Effector memory CD8-positive, alpha-beta T cell (primary cell): ENCODE data around the gene ERFL.

Source experiments
- ATAC-seq: fragments of 150-1000 bp; cut with Tn5 transposase; replicated peaks from 2 replicates; pipeline ENCODE4 v1.10.0; 2021; ENCODE audit warnings: mild to moderate bottlenecking, moderate library complexity
- DNase-seq, 3 experiments: peaks; one replicate each; pipeline ENCODE4 v3.0.0; 2021
- H3K27ac Mint-ChIP-seq, 2 donors: one replicate each; pipeline ENCODE4 v1.8.0; 2022; ENCODE audit warnings: mild to moderate bottlenecking in 2 of 2, mixed read lengths in 2 of 2, moderate library complexity in 2 of 2
- H3K27me3 Mint-ChIP-seq, 2 donors: one replicate each; pipeline ENCODE4 v1.8.0; 2022; ENCODE audit warnings: mixed read lengths in 2 of 2
- H3K36me3 Mint-ChIP-seq: one replicate; pipeline ENCODE4 v1.8.0; 2022; ENCODE audit warnings: mild to moderate bottlenecking, moderate library complexity, mixed read lengths; ENCODE audit not compliant: insufficient read depth
- H3K4me1 Mint-ChIP-seq, 2 donors: one replicate each; pipeline ENCODE4 v1.8.0; 2022; ENCODE audit warnings: low read depth in 2 of 2, mixed read lengths in 2 of 2
- H3K4me3 Mint-ChIP-seq, 2 donors: one replicate each; pipeline ENCODE4 v1.8.0; 2022; ENCODE audit warnings: mild to moderate bottlenecking in 2 of 2, mixed read lengths in 2 of 2, moderate library complexity in 2 of 2
- H3K9me3 Mint-ChIP-seq, 2 donors: one replicate each; pipeline ENCODE4 v1.8.0; 2022; ENCODE audit warnings: mixed read lengths in 2 of 2

ERFL gene

GRCh38 chr19:41928754-41929535 is 696 bp upstream of the ERFL start:
- H3K4me3 Mint-ChIP-seq, result no peak overlapping the region
- H3K9me3 Mint-ChIP-seq, result no peaks in the 10 kb centered on the region
- ATAC-seq (peak; percentile 73), DNase-seq (no peak)
- peaks cover 0 to 15% of the 10 kb centered on the region in 2 donors for H3K27me3 Mint-ChIP-seq
- peak overlapping the region; percentile 72 to 78 for H3K27ac Mint-ChIP-seq
- H3K36me3 Mint-ChIP-seq, result peaks cover 10% of the 10 kb centered on the region
- H3K4me1 Mint-ChIP-seq, result peaks cover 23 to 30% of the 10 kb centered on the region in 2 donors

GRCh38 chr19:41927497-41928192 is 604 bp downstream of the ERFL start:
- peaks cover 6 to 26% of the 10 kb centered on the region in 2 donors for H3K27me3 Mint-ChIP-seq

DNA sequence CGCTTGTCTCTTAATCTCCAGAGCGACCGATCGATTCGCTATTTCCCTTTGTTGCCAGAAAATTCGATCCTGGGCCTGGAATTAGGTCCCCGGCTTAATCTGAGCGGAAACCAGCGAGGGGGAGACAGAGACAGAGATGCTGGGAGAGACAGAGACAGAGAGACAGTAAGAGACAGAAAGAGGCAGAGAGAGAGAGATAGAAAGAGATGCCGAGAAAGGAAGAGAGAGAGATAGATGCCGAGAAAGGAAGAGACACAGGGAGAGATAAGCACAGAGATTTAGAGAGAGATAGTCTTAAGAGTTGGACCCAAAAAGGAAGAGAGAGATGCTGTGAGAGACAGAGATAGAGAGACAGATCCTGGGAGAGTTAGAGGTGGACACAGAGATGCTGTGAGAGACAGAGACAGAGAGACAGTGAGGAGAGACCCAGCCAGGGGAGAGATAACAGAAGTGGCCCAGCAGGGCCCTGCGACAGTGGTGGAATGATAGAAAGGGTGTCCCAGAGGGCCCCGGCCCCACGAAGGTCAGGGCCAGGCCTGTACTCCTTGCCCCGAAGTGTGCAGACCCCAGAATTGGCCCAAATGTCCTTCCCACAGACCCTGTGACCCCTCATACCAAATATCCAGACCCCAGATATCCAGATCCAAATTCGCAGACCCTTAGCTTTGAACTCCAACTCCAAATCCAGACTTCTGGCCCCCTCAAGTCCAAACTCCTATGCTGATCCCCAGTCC is 1.3 kb downstream of the ERFL start:
- Mint-ChIP-seq H3K4me1 (peaks cover 19 to 26% of the 10 kb centered on the region in 2 donors), H3K9me3 (no peaks in the 10 kb centered on the region), H3K4me3 (no peak overlapping the region), H3K27me3 (peaks cover 12 to 33% of the 10 kb centered on the region in 2 donors), H3K36me3 (peaks cover 14% of the 10 kb centered on the region), H3K27ac (no peak overlapping the region)
- ATAC-seq, result no peak
- no peak for DNase-seq

More at GRCh38 chr19:41927497-41928192, 604 bp downstream of the ERFL start:
- Mint-ChIP-seq H3K9me3 (no peaks in the 10 kb centered on the region), H3K4me3 (no peak overlapping the region), H3K36me3 (peaks cover 14% of the 10 kb centered on the region), H3K27ac (no peak overlapping the region), H3K4me1 (peaks cover 21 to 22% of the 10 kb centered on the region in 2 donors)
- ATAC-seq (peak; percentile 40), DNase-seq (no peak)

DNA sequence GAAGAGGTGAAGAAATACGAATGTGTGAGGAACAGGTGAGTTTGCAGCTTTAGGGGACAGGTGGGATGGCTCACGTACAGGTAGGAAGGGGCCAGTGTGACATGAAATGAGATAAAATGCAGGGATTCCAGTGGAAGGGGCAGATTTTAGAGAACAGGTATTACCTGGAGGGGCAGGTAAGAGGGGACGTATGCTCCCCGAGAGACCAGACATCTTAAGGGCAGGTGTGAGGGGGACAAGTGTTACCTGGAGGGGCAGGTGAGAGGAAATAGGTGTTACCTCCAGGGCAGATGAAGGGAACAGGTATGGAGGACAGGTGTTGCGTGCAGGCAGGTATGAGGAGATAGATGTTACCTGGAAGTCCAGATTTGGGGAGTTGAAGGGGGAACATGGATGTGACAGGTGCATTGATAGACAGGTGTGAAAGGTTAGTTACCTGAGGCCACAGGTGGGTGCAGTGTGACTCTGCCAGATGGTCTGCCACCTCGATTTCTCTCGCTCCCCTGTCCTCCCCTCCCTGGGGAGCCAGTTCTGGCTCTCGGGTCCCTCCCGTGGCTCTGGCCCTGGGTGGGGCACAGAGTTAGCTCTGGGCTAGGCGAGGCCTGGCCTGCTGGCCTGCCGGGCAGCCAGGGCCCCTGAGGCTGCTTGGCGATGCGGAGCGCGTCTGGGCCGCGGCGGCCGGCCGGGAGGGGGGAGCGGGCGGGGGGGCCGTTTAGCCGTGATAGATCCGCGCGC is 2.1 kb downstream of the ERFL start:
- H3K4me3 Mint-ChIP-seq, result no peak overlapping the region
- H3K9me3 Mint-ChIP-seq, result no peaks in the 10 kb centered on the region
- peaks cover 13 to 41% of the 10 kb centered on the region in 2 donors for H3K27me3 Mint-ChIP-seq
- no peak for DNase-seq
- ATAC-seq, result no peak
- peaks cover 22 to 24% of the 10 kb centered on the region in 2 donors for H3K4me1 Mint-ChIP-seq
- no peak overlapping the region for H3K27ac Mint-ChIP-seq
- H3K36me3 Mint-ChIP-seq, result peaks cover 16% of the 10 kb centered on the region

DNA sequence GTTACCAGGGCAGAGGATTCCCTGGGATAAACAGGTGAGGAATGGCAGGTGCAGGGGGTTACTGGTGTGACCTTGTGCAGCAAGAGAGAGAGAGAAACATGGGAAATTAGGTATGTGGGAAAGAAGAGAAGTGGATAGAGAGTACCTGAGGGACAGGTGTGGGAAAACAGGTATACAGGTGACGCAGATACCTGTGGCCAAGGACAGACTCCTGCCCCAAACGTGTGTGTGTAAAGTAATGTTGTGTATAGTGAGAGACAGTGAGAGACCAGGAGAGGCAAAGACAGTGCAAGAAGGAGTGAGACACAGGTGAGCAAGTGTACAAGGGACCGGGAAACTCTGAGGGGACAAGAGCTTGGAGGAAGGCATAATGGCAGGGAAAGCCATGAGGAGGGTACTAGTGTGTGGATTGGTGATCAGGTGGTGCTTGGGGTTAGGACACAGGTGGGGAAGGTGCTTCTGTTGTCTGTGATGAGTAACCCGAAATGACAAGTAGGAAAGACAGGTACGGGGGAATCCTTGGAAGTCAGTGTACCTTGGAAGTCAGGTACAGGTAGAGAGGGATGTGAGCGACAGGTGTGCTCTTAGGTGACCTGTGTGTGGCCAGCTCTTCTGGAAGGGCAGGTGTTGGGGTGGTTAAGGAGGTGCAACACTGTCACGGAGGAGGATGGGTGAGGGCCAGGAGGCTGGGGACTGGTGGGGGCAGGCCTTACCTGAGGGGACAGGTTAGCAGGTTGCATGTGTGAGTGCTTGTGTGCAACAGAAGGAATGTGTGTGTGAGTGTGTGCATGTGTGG is 2.8 kb downstream of the ERFL start:
- no peak overlapping the region for H3K4me3 Mint-ChIP-seq
- DNase-seq, result no peak
- H3K36me3 Mint-ChIP-seq, result peaks cover 18% of the 10 kb centered on the region
- H3K27ac Mint-ChIP-seq, result no peak overlapping the region
- H3K4me1 Mint-ChIP-seq, result peaks cover 20 to 21% of the 10 kb centered on the region in 2 donors
- peaks cover 13 to 45% of the 10 kb centered on the region in 2 donors for H3K27me3 Mint-ChIP-seq
- no peak for ATAC-seq
- no peaks in the 10 kb centered on the region for H3K9me3 Mint-ChIP-seq

DNA sequence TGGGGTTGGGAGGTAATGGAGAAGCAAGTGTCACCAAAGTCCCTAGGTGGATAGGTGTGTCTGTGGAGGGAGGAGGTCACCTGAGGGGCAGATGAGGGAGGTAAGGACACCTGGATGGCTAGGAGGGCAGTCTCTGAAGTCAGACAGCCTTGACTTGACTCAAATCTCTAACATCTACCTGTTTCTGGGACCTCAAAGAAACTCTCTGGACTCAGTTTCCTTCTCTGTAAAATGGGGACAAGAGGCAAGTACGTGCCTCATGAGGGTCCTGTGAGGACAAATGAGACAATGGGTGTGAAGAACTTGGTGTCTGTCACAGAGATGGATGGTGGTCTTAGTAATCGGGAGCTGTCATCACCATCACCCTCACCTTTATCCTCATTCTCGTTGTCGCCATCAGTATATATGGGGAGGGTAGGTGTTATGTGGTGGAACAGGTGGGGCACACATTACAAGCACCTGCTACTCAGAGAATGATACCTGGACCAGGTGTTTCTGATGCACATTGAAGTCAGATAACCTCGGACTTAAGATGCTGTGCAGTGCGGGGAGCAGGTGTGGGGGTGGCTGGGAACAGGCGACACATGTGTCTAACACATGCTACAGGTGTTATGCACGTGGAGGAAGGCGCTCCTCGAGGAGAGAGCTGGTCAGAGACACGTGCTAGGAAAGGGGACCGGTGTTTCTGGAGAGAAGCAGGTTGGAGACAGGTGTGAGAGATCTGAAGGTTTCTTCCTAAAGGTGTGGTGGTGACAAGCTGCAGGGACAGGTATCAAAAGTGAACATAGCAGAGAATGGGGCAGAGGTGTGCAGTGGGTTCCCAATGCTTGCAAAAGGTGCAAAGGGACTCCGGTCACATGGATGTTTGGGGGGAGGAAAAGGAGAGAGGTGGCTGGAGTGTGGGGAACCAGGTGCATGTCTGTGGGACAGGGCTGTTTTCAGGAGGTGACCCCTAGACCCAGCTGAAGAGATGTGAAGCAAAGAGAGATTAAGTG is 3.8 kb downstream of the ERFL start:
- ATAC-seq (no peak), DNase-seq (no peak)
- H3K4me1 Mint-ChIP-seq, result peaks cover 12 to 13% of the 10 kb centered on the region in 2 donors
- no peak overlapping the region for H3K4me3 Mint-ChIP-seq
- no peak overlapping the region for H3K27ac Mint-ChIP-seq
- peaks cover 13 to 39% of the 10 kb centered on the region in 2 donors for H3K27me3 Mint-ChIP-seq
- H3K36me3 Mint-ChIP-seq, result peaks cover 13% of the 10 kb centered on the region
- H3K9me3 Mint-ChIP-seq, result no peaks in the 10 kb centered on the region

DNA sequence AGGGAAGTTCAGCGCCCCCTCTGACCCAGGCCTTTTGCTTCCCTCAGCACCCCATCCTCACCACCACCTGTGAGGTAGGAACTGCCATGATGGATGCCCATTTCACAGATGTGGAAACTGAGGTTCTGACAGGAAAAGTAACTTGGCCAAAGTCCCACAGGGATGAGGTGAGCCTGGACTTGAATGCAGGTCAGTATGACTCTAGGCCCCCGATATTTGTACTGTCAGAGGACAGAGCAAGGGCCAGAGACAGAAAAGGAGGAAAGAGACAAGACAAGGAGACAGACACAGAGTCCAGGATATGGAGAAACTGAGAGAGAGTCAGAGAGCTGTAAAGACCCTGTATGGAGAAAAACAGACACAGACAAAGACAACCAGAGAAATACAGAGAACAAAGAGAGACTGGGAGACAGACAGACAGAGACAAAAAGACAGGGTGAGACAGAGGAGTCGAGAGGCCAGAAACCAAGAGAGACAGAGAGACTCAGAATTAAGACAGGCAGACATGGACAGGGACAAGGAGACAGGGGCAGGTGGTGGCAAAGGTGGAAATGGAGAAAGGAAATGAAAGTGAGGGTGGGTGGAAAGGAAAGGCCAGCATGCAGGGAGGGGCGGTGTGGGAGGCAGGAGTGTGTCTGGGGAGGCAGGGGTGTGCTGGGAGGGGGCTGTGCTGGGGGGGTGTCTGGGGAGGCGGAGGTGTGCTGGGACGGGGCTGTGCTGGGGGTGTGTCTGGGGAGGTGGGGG is 5.0 kb downstream of the ERFL start:
- DNase-seq (no peak), ATAC-seq (no peak)
- Mint-ChIP-seq H3K36me3 (peaks cover 12% of the 10 kb centered on the region), H3K9me3 (no peaks in the 10 kb centered on the region), H3K4me1 (peaks cover 4 to 6% of the 10 kb centered on the region in 2 donors), H3K4me3 (no peak overlapping the region), H3K27ac (no peak overlapping the region), H3K27me3 (peaks cover 13 to 30% of the 10 kb centered on the region in 2 donors)

DNA sequence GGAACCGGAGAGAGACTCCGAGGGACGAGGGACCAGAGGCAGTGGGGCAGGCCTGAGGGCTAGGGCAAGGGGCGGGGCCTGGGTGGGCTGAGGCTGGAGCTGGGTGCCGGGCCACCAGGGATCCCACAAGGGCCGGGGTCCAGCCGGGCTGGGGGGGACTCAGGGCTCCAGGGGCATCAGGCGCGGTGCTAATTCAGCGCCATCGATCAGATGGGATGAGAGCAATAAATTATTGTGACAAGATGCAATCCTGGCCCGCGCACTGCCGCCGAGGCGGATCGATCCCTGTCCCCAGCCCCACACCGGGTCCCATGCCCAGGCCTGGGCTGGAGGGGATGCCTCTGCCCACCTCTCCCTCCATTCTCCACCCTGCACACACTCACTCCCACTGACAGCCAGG is 5.7 kb downstream of the ERFL start:
- Mint-ChIP-seq H3K9me3 (no peaks in the 10 kb centered on the region), H3K36me3 (peaks cover 12% of the 10 kb centered on the region), H3K4me3 (no peak overlapping the region), H3K4me1 (peaks cover 4 to 6% of the 10 kb centered on the region in 2 donors), H3K27me3 (peaks cover 13 to 30% of the 10 kb centered on the region in 2 donors), H3K27ac (no peak overlapping the region)
- ATAC-seq, result no peak
- DNase-seq, result no peak

- no peak overlapping the region for H3K4me3 Mint-ChIP-seq
- ATAC-seq, result no peak
- no peak for DNase-seq
- no peaks in the 10 kb centered on the region for H3K9me3 Mint-ChIP-seq
- peaks cover 13 to 30% of the 10 kb centered on the region in 2 donors for H3K27me3 Mint-ChIP-seq
- H3K27ac Mint-ChIP-seq, result no peak overlapping the region
- peaks cover 12% of the 10 kb centered on the region for H3K36me3 Mint-ChIP-seq
- H3K4me1 Mint-ChIP-seq, result peaks cover 4 to 6% of the 10 kb centered on the region in 2 donors
Measured at GRCh38 chr19:41921577-41922576, 6.4 kb downstream of the ERFL start.

GRCh38 chr19:41920882-41921576 is 7.2 kb downstream of the ERFL start:
- DNase-seq (no peak), ATAC-seq (no peak)
- Mint-ChIP-seq H3K4me1 (peaks cover 4 to 6% of the 10 kb centered on the region in 2 donors), H3K36me3 (peaks cover 12% of the 10 kb centered on the region), H3K9me3 (no peaks in the 10 kb centered on the region), H3K27ac (no peak overlapping the region), H3K27me3 (peaks cover 13 to 30% of the 10 kb centered on the region in 2 donors), H3K4me3 (no peak overlapping the region)
